ENCODE results near the gene FGF8.

- no peak for TF ChIP-seq POLR2A (IDR thresholded peaks at IDR 0.05)
- no peak for TF ChIP-seq CTCF (IDR thresholded peaks at IDR 0.05)
- no peak for TF ChIP-seq EP300 (IDR thresholded peaks at IDR 0.05)
- TF ChIP-seq POLR2AphosphoS5 (IDR thresholded peaks at IDR 0.05): no peak
These were observed 34.0 kb downstream of the FGF8 start for GRCh38 chr10:101741938-101742337.
